ENCODE measurements around the gene UVRAG. TPM values are rescaled to one million over a fixed set of nuclear protein-coding genes. Genes with fewer than 3 reads are reported as not detected.

UVRAG gene
- total RNA-seq, 1 experiment from 2014 or later = 9.2 TPM

- no peak for DNase-seq (ENCODE audit: extremely low read depth, low read depth)
These were observed 360.8 kb downstream of the UVRAG start for GRCh38 chr11:76175783-76176182.

GRCh38 chr11:76176463-76176862, 361.5 kb downstream of the UVRAG start:
- no peak for DNase-seq (ENCODE audit: extremely low read depth, low read depth)

- no peak for DNase-seq (ENCODE audit: extremely low read depth, low read depth)
These were observed 362.3 kb downstream of the UVRAG start for GRCh38 chr11:76177250-76177686.

GRCh38 chr11:76179147-76179546, 364.1 kb downstream of the UVRAG start:
- DNase-seq (ENCODE audit: extremely low read depth, low read depth) = no peak

DNA sequence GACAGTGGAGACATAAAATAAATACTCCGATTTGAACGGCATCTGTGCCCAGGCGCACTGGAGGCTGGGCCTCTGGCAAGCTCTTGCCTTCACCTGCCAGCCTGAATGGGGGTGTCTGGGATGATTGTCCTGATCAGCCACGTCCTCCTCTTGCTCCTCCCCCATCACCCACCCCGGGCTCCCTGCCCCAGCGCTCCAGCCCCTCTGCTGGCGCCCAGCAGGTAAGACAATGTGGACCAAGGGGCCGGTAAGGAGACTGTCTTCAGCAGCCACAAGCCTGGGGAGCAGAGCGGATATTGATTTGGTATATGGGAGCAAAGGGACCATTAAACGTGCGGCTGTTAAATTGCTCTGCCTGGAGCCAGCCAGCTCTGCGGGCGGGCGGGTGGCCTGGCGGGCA, 366.4 kb downstream of the UVRAG start:
- DNase-seq (ENCODE audit: extremely low read depth, low read depth) = no peak

DNA sequence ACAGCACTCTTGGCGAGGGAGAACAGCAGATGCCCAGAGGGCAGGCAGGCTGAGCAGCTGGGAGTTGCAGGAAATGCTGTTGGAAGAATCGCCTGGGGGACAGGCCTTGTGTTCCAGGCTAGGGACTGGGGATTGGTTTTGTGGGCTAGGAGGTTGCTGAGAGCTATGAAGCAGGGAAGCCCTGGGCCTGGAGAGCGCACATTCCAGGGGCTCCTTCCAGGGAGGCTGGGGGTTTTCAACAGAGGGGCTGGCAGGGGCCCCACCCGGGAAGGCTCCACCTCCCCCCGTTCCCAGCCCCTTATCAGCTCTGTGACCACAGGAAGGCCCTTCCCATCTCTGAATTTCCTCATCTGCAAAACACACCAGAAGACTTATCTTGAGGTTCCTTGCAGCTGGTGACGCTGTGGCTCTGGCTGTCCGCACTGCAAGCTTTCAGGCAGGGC, 369.6 kb downstream of the UVRAG start:
- DNase-seq (ENCODE audit: extremely low read depth, low read depth) = no peak

- no peak for DNase-seq (ENCODE audit: extremely low read depth, low read depth)
These were observed 370.5 kb downstream of the UVRAG start for GRCh38 chr11:76185511-76185910.

- DNase-seq (ENCODE audit: extremely low read depth, low read depth) = no peak
These were observed 371.0 kb downstream of the UVRAG start for GRCh38 chr11:76185931-76186401.

GRCh38 chr11:76186776-76187279, 371.8 kb downstream of the UVRAG start:
- DNase-seq (ENCODE audit: extremely low read depth, low read depth) = no peak

DNA sequence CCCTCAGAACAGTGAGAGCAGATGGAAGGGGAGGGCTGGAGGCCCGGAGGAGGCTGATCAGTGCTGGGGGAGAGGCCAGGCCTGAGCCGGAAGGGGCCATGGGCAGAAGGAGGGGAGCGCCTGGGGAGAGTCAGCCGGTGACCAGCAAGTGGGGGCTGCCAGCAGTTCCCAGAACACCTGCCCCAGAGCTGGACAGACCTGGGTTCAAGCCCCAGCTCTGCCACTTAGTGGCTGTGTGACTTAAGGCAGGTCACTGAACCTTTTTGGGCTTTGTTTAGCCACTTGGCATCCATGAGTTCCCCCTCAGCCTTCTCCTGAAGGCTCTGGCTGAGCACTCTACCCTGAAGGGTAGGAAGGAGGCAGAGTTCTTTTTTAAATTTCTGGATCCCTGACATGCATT, 373.9 kb downstream of the UVRAG start:
- no peak for DNase-seq (ENCODE audit: extremely low read depth, low read depth)

GRCh38 chr11:76189682-76190081, 374.7 kb downstream of the UVRAG start:
- DNase-seq (ENCODE audit: extremely low read depth, low read depth) = no peak

GRCh38 chr11:76190376-76190775, 375.4 kb downstream of the UVRAG start:
- DNase-seq (ENCODE audit: extremely low read depth, low read depth) = no peak

Small RNAs within 50 kb of the gene (small RNA-seq; reads per million reads assigned to genes)
- 0 reads per million in 2 experiments for gene RF00019
- 0 reads per million in 2 experiments for gene RNA5SP344

Other genes with a start within 250 kb of the UVRAG start
- gene MAP6, start 146.2 kb upstream of the UVRAG start, total RNA-seq (2014; rRNA removed; shearing (Covaris generic)) = 0.05 TPM in 1 of 2 replicates, not detected in the other
- gene MOGAT2, start 97.4 kb upstream of the UVRAG start, total RNA-seq (2014; rRNA removed; shearing (Covaris generic)) = not detected in 2 replicates
- 1.9 and 3.9 TPM in 2 replicates for gene DGAT2, start 46.4 kb upstream of the UVRAG start, total RNA-seq (2014; rRNA removed; shearing (Covaris generic))